Mesendoderm (in vitro differentiated cells): ENCODE results near the gene RNF207.

Experiments used
- DNase-seq: peaks from one replicate; pipeline ENCODE4 v3.0.0; 2013
- H2AK5ac ChIP-seq: 2 replicates; pipeline ENCODE4 v1.6.1; 2013; ENCODE audit warnings: low read length, inconsistent platforms
- H2BK120ac ChIP-seq: 2 replicates; pipeline ENCODE4 v1.6.1; 2013; ENCODE audit warnings: low read depth, mild to moderate bottlenecking, low read length, moderate library complexity, mixed read lengths
- H2BK15ac ChIP-seq: replicated peaks from 2 replicates; pipeline ENCODE4 v1.6.1; 2013; ENCODE audit warnings: low read depth, mild to moderate bottlenecking, moderate library complexity
- H2BK5ac ChIP-seq: 2 replicates; pipeline ENCODE4 v1.6.1; 2013; ENCODE audit warnings: low read length, inconsistent platforms
- H3K18ac ChIP-seq: 2 replicates; pipeline ENCODE4 v1.6.1; 2013; ENCODE audit warnings: mild to moderate bottlenecking, low read length, mixed read lengths
- H3K23ac ChIP-seq: one replicate; pipeline ENCODE4 v1.6.1; 2013; ENCODE audit warnings: low read length
- H3K27ac ChIP-seq: 2 replicates; pipeline ENCODE4 v1.5.1; 2013; ENCODE audit warnings: low read depth, mild to moderate bottlenecking, inconsistent platforms, low read length, moderate library complexity
- H3K27me3 ChIP-seq: 2 replicates; pipeline ENCODE4 v1.6.1; 2013; ENCODE audit warnings: low read length, control low read depth, mild to moderate bottlenecking, inconsistent platforms; ENCODE audit not compliant: insufficient read depth, poor library complexity
- H3K36me3 ChIP-seq: 2 replicates; pipeline ENCODE4 v1.6.1; 2013; ENCODE audit warnings: low read length, inconsistent platforms; ENCODE audit not compliant: control insufficient read depth, insufficient read depth
- H3K4ac ChIP-seq: one replicate; pipeline ENCODE4 v1.6.1; 2013; ENCODE audit warnings: low read depth, mild to moderate bottlenecking, low read length, moderate library complexity
- H3K4me1 ChIP-seq: 2 replicates; pipeline ENCODE4 v1.6.1; 2013; ENCODE audit warnings: low read depth, low read length, inconsistent platforms; ENCODE audit not compliant: control insufficient read depth
- H3K4me2 ChIP-seq: 2 replicates; pipeline ENCODE4 v1.6.1; 2013; ENCODE audit warnings: low read length
- H3K4me3 ChIP-seq: 2 replicates; pipeline ENCODE4 v1.5.1; 2013; ENCODE audit warnings: mild to moderate bottlenecking, low read length
- H3K56ac ChIP-seq: one replicate; pipeline ENCODE4 v1.6.1; 2013; ENCODE audit warnings: low read length
- H3K79me1 ChIP-seq: 2 replicates; pipeline ENCODE4 v1.6.1; 2013; ENCODE audit warnings: low read length, inconsistent platforms
- H3K79me2 ChIP-seq: 2 replicates; pipeline ENCODE4 v1.6.1; 2013; ENCODE audit warnings: mild to moderate bottlenecking, low read length; ENCODE audit not compliant: control insufficient read depth, insufficient read depth
- H3K9ac ChIP-seq: 2 replicates; pipeline ENCODE4 v1.6.1; 2013; ENCODE audit warnings: low read length, inconsistent platforms
- H4K5ac ChIP-seq: one replicate; pipeline ENCODE4 v1.6.1; 2013; ENCODE audit warnings: low read length
- H4K8ac ChIP-seq: one replicate; pipeline ENCODE4 v1.6.1; 2013; ENCODE audit warnings: low read depth, mild to moderate bottlenecking, control low read depth, low read length, moderate library complexity
- WGBS: extraction: QIAGEN DNeasy Blood & Tissue Kit; methylation state at CpG from one replicate; pipeline ENCODE4 v1.1.7; 2013; ENCODE audit warnings: low lambda C conversion rate, missing lambda C conversion rate; ENCODE audit not compliant: insufficient coverage; ENCODE audit errors: extremely low coverage; 5-methylcytosine and 5-hydroxymethylcytosine counted together

The RNF207 gene

DNA sequence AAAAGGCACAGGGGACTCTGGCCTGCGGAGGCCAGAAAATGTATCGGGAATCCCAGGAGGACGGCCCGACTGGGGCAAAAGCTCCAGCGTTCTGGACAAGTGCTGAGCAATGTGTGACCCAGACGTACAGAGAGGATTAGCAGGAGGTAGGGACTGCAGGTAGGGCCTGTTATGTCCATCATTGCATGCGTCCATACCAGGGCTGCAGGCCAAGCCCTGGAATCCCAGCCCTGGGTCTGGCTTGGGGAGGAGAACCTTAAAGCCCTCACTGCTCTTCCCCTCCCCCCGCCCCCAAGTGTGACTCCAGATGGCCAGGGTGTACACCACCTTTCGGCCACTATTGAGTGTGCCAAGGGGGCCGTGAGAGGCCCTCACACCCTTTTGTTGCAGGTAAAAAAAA lies 2.0 kb downstream of the RNF207 start:
- Histone ChIP-seq H2BK5ac (no peak overlapping the region), H2AK5ac (no peak overlapping the region), H4K8ac (no peak overlapping the region), H3K27ac (no peak overlapping the region), H3K56ac (no peak overlapping the region), H3K79me2 (no peaks in the 10 kb centered on the region), H3K9ac (no peak overlapping the region), H3K4me3 (no peak overlapping the region), H3K18ac (no peak overlapping the region), H4K5ac (no peak overlapping the region), H2BK120ac (no peak overlapping the region), H3K4me1 (no peaks in the 10 kb centered on the region), H3K79me1 (no peaks in the 10 kb centered on the region), H3K4me2 (no peak overlapping the region), H3K4ac (no peak overlapping the region), H3K36me3 (no peaks in the 10 kb centered on the region), H3K27me3 (peaks cover 17% of the 10 kb centered on the region), H2BK15ac (no peak overlapping the region), H3K23ac (no peak overlapping the region)
- no peak for DNase-seq
- no CpG with 5 or more reads among the region's 10 CpGs for WGBS

DNA sequence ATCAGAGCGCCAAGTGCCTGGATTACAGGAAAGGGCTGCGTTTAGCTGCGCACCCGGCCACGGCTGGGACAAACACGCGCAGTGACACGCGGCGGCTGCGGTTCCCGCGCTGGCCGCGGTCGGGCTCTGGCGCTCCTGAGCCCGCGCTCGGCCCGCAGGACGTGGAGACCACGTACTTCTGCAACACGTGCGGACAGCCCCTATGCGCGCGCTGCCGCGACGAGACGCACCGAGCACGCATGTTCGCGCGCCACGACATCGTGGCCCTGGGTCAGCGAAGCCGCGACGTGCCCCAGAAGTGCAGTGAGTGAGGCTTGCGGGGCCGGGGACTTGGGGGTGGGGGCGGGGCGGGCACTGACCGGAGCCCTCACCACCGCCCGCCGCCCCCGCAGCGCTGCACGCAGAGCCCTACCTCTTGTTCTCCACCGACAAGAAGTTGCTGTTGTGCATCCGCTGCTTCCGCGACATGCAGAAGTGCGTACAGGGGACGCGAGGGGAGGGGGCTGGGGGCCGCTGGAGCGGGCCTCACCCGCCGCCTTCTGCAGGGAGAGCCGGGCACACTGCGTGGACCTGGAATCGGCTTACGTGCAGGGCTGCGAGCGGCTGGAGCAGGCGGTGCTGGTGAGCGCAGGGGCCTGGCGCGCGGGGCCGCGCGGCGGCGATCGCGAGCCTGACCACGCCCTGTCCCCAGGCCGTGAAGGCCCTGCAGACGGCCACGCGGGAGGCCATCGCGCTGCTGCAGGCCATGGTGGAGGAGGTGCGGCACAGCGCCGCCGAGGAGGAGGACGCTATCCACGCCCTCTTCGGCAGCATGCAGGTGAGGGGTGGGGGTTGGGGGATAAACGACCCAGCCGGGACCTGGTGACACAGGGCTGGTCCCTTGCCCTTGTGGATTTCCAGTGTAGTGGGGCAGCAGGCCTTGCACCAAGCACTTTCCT lies 3.1 kb downstream of the RNF207 start:
- Histone ChIP-seq H2BK15ac (no peak overlapping the region), H3K4ac (no peak overlapping the region), H4K5ac (no peak overlapping the region), H3K4me2 (peak overlapping the region; percentile 71), H3K18ac (no peak overlapping the region), H3K23ac (no peak overlapping the region), H2BK5ac (no peak overlapping the region), H2AK5ac (no peak overlapping the region), H3K36me3 (no peaks in the 10 kb centered on the region), H3K4me3 (no peak overlapping the region), H2BK120ac (no peak overlapping the region), H3K79me1 (no peaks in the 10 kb centered on the region), H3K79me2 (no peaks in the 10 kb centered on the region), H3K27me3 (peaks cover 17% of the 10 kb centered on the region), H4K8ac (no peak overlapping the region), H3K56ac (peak overlapping the region; percentile 83), H3K27ac (no peak overlapping the region), H3K4me1 (no peaks in the 10 kb centered on the region), H3K9ac (peak overlapping the region; percentile 52)
- WGBS, result no CpG with 5 or more reads among the region's 99 CpGs
- DNase-seq, result peak; percentile 50

DNA sequence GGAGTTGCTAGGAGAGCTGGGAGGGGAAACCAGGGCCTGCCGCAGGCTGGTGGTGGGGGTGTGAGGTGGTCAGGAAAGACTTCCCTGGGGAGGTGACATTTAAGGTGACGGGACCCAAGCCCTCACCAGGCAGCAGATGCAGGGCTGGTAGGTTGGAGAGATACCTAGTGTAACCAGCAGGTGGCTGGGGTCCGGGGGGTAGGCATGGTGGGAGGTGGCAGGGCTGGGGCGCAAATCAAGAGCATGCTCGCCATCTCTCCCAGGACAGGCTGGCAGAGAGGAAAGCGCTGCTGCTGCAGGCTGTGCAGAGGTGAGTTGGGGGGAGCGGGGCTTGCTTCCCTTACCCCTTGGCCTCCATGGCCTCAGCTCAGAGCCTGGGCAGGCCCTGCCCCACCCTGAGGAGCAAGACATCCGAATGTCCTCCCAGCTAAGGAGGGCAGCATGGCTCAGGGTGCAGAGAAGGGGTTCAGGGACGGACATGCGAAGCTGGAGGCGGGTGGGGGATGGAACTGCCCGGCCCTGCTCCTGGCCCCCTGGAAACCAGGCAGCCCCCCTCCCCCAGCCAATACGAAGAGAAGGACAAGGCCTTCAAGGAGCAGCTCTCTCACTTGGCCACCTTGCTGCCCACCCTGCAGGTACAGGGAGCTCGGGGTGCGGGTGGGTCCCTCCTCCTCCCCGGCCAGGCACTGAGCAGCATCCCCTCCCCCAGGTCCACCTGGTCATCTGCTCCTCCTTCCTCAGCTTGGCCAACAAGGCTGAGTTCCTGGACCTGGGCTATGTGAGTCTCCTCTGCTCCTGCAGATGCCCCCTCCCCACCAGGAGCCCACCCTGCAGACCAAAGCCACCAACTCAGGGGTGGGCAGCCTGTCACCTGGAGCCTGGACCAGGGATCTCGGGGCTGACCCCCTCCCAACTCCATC lies 4.0 kb downstream of the RNF207 start:
- Histone ChIP-seq H3K79me2 (no peaks in the 10 kb centered on the region), H2BK5ac (no peak overlapping the region), H3K27ac (no peak overlapping the region), H3K36me3 (no peaks in the 10 kb centered on the region), H3K27me3 (peaks cover 17% of the 10 kb centered on the region), H3K4me2 (peak overlapping the region; percentile 71), H2AK5ac (no peak overlapping the region), H3K79me1 (no peaks in the 10 kb centered on the region), H3K18ac (no peak overlapping the region), H4K5ac (no peak overlapping the region), H3K4me3 (no peak overlapping the region), H2BK120ac (no peak overlapping the region), H4K8ac (no peak overlapping the region), H3K23ac (no peak overlapping the region), H3K56ac (no peak overlapping the region), H3K4ac (no peak overlapping the region), H3K4me1 (no peaks in the 10 kb centered on the region), H3K9ac (no peak overlapping the region), H2BK15ac (no peak overlapping the region)
- DNase-seq, result peak; percentile 56
- no CpG with 5 or more reads among the region's 17 CpGs for WGBS

DNA sequence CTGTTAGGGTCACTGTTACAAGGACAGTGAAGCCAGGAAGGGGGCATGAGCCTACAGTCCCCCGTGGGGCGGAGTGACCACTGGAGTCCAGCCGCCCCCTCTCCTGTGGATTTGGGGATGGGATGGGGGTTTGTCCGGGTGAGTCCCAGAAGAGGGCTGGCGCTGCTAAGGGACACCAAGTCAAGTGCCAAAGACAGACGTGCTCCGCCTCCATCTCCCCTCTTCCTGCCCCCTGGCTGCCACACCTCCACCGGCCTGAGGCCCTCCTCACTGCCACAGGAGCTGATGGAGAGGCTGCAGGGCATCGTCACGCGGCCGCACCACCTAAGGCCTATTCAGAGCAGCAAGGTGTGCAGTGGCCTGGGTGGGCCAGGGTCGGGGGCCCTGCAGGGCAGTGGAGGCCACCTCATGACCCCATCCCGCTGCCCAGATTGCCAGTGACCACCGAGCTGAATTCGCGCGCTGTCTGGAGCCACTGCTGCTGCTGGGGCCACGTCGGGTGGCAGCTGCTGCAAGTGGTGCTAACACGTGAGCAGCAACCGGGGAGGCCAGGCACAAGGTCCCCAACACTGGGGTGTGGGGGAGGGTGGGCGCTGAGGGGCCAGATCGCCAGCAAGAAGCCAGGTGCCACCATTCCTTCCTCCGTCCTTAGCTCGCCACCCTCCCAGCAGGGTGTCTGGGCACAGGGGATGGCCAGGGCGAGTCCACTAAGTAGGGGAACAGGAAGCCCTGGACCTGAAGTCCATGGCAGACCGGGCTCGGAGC lies 4.9 kb downstream of the RNF207 start:
- H3K18ac ChIP-seq, result no peak overlapping the region
- no peak overlapping the region for H2AK5ac ChIP-seq
- no peak overlapping the region for H3K27ac ChIP-seq
- H2BK120ac ChIP-seq, result no peak overlapping the region
- H3K79me1 ChIP-seq, result no peaks in the 10 kb centered on the region
- H3K36me3 ChIP-seq, result no peaks in the 10 kb centered on the region
- no peak overlapping the region for H2BK5ac ChIP-seq
- H3K27me3 ChIP-seq, result peaks cover 17% of the 10 kb centered on the region
- no peak overlapping the region for H4K8ac ChIP-seq
- no CpG with 5 or more reads among the region's 29 CpGs for WGBS
- no peak overlapping the region for H3K4ac ChIP-seq
- no peak for DNase-seq
- H3K4me2 ChIP-seq, result no peak overlapping the region
- no peak overlapping the region for H3K23ac ChIP-seq
- no peak overlapping the region for H3K56ac ChIP-seq
- no peak overlapping the region for H3K9ac ChIP-seq
- H3K4me1 ChIP-seq, result no peaks in the 10 kb centered on the region
- H3K79me2 ChIP-seq, result no peaks in the 10 kb centered on the region
- no peak overlapping the region for H2BK15ac ChIP-seq
- H4K5ac ChIP-seq, result no peak overlapping the region
- no peak overlapping the region for H3K4me3 ChIP-seq

DNA sequence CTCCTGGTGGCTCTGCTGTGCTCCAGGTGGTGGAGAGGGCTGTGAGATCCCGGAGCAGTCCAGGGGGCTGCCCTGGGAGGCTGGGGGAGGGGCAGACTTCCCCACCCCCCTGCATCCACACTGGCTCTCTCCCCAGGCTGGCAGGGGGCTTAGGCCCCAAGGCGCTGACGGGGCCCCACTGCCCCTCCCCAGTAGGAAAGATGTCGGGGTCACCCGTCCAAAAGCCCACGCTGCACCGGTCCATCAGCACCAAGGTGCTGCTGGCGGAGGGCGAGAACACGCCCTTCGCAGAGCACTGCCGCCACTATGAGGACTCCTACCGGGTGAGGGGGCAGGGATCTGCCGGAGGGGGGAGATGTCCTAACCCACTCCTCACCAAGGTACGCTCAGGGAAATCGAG lies 5.8 kb downstream of the RNF207 start:
- Histone ChIP-seq H2BK120ac (no peak overlapping the region), H3K79me2 (no peaks in the 10 kb centered on the region), H2AK5ac (no peak overlapping the region), H3K4me1 (no peaks in the 10 kb centered on the region), H3K27ac (no peak overlapping the region), H3K9ac (no peak overlapping the region), H3K79me1 (no peaks in the 10 kb centered on the region), H2BK15ac (no peak overlapping the region), H3K36me3 (no peaks in the 10 kb centered on the region), H3K18ac (no peak overlapping the region), H3K4me3 (no peak overlapping the region), H3K27me3 (peaks cover 10% of the 10 kb centered on the region), H3K56ac (no peak overlapping the region), H2BK5ac (no peak overlapping the region), H3K23ac (no peak overlapping the region), H3K4me2 (no peak overlapping the region), H4K8ac (no peak overlapping the region), H3K4ac (no peak overlapping the region), H4K5ac (no peak overlapping the region)
- WGBS, result no CpG with 5 or more reads among the region's 16 CpGs
- DNase-seq, result no peak
